Muscle layer of duodenum (tissue), 2 donors: ENCODE results near the gene KRT23.

Experiments
- H3K27ac ChIP-seq: one replicate; pipeline ENCODE4 v1.7.0; 2013; ENCODE audit warnings: mild to moderate bottlenecking, low read length
- H3K27me3 ChIP-seq: one replicate; pipeline ENCODE4 v1.7.0; 2013; ENCODE audit warnings: low read depth, mild to moderate bottlenecking, control low read depth, low read length
- H3K36me3 ChIP-seq, 2 donors: one replicate each; pipeline ENCODE4 v1.7.0; 2013; ENCODE audit warnings: low read length in 2 of 2, control low read depth in 1 of 2, mild to moderate bottlenecking in 1 of 2; ENCODE audit not compliant: insufficient read depth in 2 of 2, control insufficient read depth in 1 of 2
- H3K4me1 ChIP-seq, 2 donors: one replicate each; pipeline ENCODE4 v1.7.0; 2013; ENCODE audit warnings: low read length in 2 of 2, mild to moderate bottlenecking in 2 of 2, control low read depth in 1 of 2, moderate library complexity in 1 of 2; ENCODE audit not compliant: insufficient read depth in 2 of 2, control insufficient read depth in 1 of 2
- H3K4me3 ChIP-seq, 2 donors: one replicate each; pipeline ENCODE4 v1.7.0; 2013; ENCODE audit warnings: low read length in 2 of 2, low read depth in 1 of 2, mild to moderate bottlenecking in 1 of 2
- H3K9me3 ChIP-seq, 2 donors: one replicate each; pipeline ENCODE4 v1.7.0; 2013; ENCODE audit warnings: low read length in 2 of 2, control low read depth in 1 of 2, mild to moderate bottlenecking in 1 of 2; ENCODE audit not compliant: control insufficient read depth in 1 of 2
- donor health status: healthy.

The KRT23 gene

GRCh38 chr17:40947929-40948328 is 10.5 kb upstream of the KRT23 start:
- no peaks in the 10 kb centered on the region for H3K36me3 ChIP-seq
- no peak overlapping the region for H3K4me3 ChIP-seq
- H3K27me3 ChIP-seq, result peaks cover 4% of the 10 kb centered on the region
- no peaks in the 10 kb centered on the region for H3K9me3 ChIP-seq
- H3K4me1 ChIP-seq, result no peaks in the 10 kb centered on the region
- no peak overlapping the region for H3K27ac ChIP-seq

GRCh38 chr17:40945414-40945813 is 8.0 kb upstream of the KRT23 start:
- Histone ChIP-seq H3K9me3 (no peaks in the 10 kb centered on the region), H3K27me3 (peaks cover 4% of the 10 kb centered on the region), H3K4me1 (no peaks in the 10 kb centered on the region), H3K36me3 (no peaks in the 10 kb centered on the region), H3K27ac (no peak overlapping the region), H3K4me3 (no peak overlapping the region)

- Histone ChIP-seq H3K36me3 (no peaks in the 10 kb centered on the region), H3K27me3 (peaks cover 4% of the 10 kb centered on the region), H3K9me3 (no peaks in the 10 kb centered on the region), H3K27ac (no peak overlapping the region), H3K4me1 (no peaks in the 10 kb centered on the region), H3K4me3 (no peak overlapping the region)
Observed at GRCh38 chr17:40944531-40944930, 7.1 kb upstream of the KRT23 start.

GRCh38 chr17:40942553-40942952 is 5.1 kb upstream of the KRT23 start:
- Histone ChIP-seq H3K4me1 (no peaks in the 10 kb centered on the region), H3K4me3 (no peak overlapping the region), H3K27me3 (peaks cover 4% of the 10 kb centered on the region), H3K9me3 (no peaks in the 10 kb centered on the region), H3K27ac (no peak overlapping the region), H3K36me3 (no peaks in the 10 kb centered on the region)

- H3K27ac ChIP-seq, result no peak overlapping the region
- H3K4me1 ChIP-seq, result peaks cover 0 to 4% of the 10 kb centered on the region in 2 donors
- H3K4me3 ChIP-seq, result no peak overlapping the region
- H3K9me3 ChIP-seq, result no peaks in the 10 kb centered on the region
- no peaks in the 10 kb centered on the region for H3K27me3 ChIP-seq
- H3K36me3 ChIP-seq, result no peaks in the 10 kb centered on the region
Observed at GRCh38 chr17:40940266-40940665, 2.8 kb upstream of the KRT23 start.

GRCh38 chr17:40938981-40939380 is 1.5 kb upstream of the KRT23 start:
- Histone ChIP-seq H3K27me3 (no peaks in the 10 kb centered on the region), H3K9me3 (no peaks in the 10 kb centered on the region), H3K4me1 (peaks cover 0 to 4% of the 10 kb centered on the region in 2 donors), H3K4me3 (no peak overlapping the region), H3K36me3 (no peaks in the 10 kb centered on the region), H3K27ac (no peak overlapping the region)

- no peaks in the 10 kb centered on the region for H3K9me3 ChIP-seq
- H3K27me3 ChIP-seq, result no peaks in the 10 kb centered on the region
- no peaks in the 10 kb centered on the region for H3K36me3 ChIP-seq
- no peak overlapping the region for H3K27ac ChIP-seq
- peaks cover 0 to 4% of the 10 kb centered on the region in 2 donors for H3K4me1 ChIP-seq
- H3K4me3 ChIP-seq, result no peak overlapping the region
Observed at GRCh38 chr17:40936976-40937375, 470 bp downstream of the KRT23 start.

GRCh38 chr17:40936437-40936971 is 942 bp downstream of the KRT23 start:
- Histone ChIP-seq H3K36me3 (no peaks in the 10 kb centered on the region), H3K4me3 (no peak overlapping the region), H3K27me3 (no peaks in the 10 kb centered on the region), H3K27ac (no peak overlapping the region), H3K9me3 (no peaks in the 10 kb centered on the region), H3K4me1 (peaks cover 0 to 4% of the 10 kb centered on the region in 2 donors)

- H3K27ac ChIP-seq, result no peak overlapping the region
Observed at GRCh38 chr17:40935624-40936023, 1.8 kb downstream of the KRT23 start.

GRCh38 chr17:40932608-40933007 is 4.8 kb downstream of the KRT23 start:
- Histone ChIP-seq H3K9me3 (no peaks in the 10 kb centered on the region), H3K36me3 (no peaks in the 10 kb centered on the region), H3K27ac (no peak overlapping the region), H3K27me3 (no peaks in the 10 kb centered on the region), H3K4me1 (peaks cover 0 to 4% of the 10 kb centered on the region in 2 donors), H3K4me3 (no peak overlapping the region)

More at GRCh38 chr17:40935624-40936023, 1.8 kb downstream of the KRT23 start:
- Histone ChIP-seq H3K4me3 (no peak overlapping the region), H3K27me3 (no peaks in the 10 kb centered on the region), H3K36me3 (no peaks in the 10 kb centered on the region), H3K9me3 (no peaks in the 10 kb centered on the region), H3K4me1 (peaks cover 0 to 4% of the 10 kb centered on the region in 2 donors)

- Histone ChIP-seq H3K4me1 (no peaks in the 10 kb centered on the region), H3K27ac (no peak overlapping the region), H3K4me3 (no peak overlapping the region), H3K27me3 (no peaks in the 10 kb centered on the region), H3K9me3 (no peaks in the 10 kb centered on the region), H3K36me3 (no peaks in the 10 kb centered on the region)
Observed at GRCh38 chr17:40931311-40931710, 6.1 kb downstream of the KRT23 start.

GRCh38 chr17:40926341-40926740 is 11.1 kb downstream of the KRT23 start:
- Histone ChIP-seq H3K27me3 (no peaks in the 10 kb centered on the region), H3K4me3 (no peak overlapping the region), H3K27ac (no peak overlapping the region), H3K4me1 (no peaks in the 10 kb centered on the region), H3K9me3 (no peaks in the 10 kb centered on the region), H3K36me3 (peaks cover 0 to 4% of the 10 kb centered on the region in 2 donors)
